ENCODE measurements around the gene SLC45A3.
"Not testable (repeated sequence)": the region's sequence is repeated elsewhere in the genome, so short reads cannot be mapped to it uniquely, and the experiment has no call there.

Gene SLC45A3, protein sequence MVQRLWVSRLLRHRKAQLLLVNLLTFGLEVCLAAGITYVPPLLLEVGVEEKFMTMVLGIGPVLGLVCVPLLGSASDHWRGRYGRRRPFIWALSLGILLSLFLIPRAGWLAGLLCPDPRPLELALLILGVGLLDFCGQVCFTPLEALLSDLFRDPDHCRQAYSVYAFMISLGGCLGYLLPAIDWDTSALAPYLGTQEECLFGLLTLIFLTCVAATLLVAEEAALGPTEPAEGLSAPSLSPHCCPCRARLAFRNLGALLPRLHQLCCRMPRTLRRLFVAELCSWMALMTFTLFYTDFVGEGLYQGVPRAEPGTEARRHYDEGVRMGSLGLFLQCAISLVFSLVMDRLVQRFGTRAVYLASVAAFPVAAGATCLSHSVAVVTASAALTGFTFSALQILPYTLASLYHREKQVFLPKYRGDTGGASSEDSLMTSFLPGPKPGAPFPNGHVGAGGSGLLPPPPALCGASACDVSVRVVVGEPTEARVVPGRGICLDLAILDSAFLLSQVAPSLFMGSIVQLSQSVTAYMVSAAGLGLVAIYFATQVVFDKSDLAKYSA

GRCh38 chr1:205680073-205680851, at the start of gene SLC45A3:
TSS of gene SLC45A3 (minus strand) at chr1:205680509. CDS start at chr1:205664656, 15,853 bp downstream.
- DNase-seq = peak; percentile 39 to 63 (median 60)

DNA sequence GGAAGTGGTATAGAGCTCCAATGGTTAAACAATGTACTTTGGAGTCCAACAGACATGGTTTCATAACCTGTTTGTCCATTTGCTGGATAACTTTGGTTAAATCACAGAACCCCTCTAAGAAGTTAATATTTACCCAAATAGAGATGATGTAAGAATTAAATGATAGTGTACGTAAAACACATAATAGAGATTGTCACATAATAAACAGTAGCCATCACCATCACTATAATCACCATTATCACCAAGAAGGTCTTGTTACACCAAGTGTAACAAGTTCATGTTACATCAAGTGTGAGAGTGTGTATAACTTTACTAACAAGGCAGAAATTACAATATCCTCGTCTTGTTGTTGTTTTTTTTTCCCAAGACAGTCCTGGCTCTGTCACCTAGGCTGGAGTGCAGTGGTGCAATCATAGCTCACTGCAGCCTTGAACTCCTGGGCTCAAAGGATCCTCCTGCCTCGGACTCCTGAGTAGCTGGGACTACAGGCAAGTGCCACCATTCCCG, 46.4 kb upstream of the SLC45A3 start:
- no peak for DNase-seq

DNA sequence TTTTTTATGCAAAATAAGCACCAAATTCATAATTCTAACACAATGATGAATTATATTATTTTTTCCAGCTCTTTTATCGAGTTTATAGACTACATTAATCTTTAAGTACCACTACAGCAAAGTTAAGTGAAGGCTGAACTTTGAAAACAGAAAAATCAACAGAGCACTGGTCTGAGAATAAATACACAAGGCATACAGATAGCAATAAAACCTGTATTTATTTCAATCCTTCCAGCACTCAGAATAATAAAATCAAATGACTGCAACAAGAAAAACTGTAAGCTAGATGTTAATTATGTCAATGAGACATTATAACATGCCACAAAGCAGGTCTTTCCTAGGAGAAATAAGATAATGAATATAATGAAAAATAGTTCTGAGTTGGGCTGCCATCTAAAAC, 45.2 kb upstream of the SLC45A3 start:
- no peak for DNase-seq

- not testable (repeated sequence) for DNase-seq
These were observed 40.4 kb upstream of the SLC45A3 start for GRCh38 chr1:205720740-205721139.

DNA sequence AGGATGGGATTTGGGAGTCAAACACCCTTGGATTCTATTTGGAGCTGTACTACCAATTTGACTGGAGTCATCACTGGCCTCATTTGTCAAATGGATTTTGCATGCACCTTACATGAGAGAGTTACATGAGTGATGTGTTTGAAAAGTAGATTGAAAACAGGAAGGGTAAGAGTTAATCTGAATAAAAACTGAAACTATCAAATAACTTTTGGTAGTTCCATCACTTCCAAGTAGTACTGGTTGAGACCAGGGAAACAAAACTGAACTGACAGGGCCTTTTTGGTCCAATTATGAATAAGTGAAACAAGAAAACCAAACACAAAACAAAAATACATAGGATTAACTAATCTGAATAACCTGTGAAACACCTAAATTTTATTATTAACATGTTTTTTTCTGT, 39.5 kb upstream of the SLC45A3 start:
- DNase-seq = no peak

- no peak for DNase-seq
These were observed 38.7 kb upstream of the SLC45A3 start for GRCh38 chr1:205719015-205719414.

DNA sequence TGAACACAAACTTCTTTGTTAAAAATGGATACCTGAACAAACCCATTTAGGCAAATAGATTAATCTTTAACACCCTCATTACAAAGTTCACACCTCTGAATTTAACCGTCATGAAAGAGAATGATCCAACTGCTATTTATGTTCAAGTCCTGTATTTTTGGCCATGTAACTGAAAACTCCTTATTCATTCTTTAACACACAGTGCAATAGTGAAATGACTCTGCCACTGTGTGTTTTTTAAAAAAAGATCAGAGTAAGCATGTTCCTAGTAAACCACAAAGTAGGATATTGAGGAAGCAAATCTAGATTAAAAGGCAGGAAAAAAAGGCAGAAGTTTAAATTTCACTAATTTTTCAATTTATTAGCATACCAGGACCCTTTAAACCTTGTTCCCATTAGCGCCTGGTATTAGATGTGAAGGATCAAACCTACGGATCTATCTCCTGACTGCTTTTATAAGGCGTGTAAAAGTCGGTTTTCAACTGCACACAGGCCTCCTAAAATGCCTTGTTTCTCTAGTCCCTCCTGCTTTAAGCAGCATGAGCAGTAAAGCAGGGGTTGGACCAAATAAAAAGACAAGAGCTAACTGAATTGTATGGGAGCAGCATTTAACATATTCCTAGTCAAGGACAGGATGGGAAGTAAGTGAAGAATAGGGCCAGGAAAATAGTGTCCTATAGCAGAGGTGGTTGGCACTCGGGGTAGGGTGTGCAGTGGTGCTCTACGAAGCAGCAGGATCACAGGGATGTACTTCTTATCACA, 36.2 kb upstream of the SLC45A3 start:
- DNase-seq = no peak

- no peak for DNase-seq
These were observed 35.3 kb upstream of the SLC45A3 start for GRCh38 chr1:205715628-205716027.

GRCh38 chr1:205714906-205715246, 34.6 kb upstream of the SLC45A3 start:
- DNase-seq = no peak

DNA sequence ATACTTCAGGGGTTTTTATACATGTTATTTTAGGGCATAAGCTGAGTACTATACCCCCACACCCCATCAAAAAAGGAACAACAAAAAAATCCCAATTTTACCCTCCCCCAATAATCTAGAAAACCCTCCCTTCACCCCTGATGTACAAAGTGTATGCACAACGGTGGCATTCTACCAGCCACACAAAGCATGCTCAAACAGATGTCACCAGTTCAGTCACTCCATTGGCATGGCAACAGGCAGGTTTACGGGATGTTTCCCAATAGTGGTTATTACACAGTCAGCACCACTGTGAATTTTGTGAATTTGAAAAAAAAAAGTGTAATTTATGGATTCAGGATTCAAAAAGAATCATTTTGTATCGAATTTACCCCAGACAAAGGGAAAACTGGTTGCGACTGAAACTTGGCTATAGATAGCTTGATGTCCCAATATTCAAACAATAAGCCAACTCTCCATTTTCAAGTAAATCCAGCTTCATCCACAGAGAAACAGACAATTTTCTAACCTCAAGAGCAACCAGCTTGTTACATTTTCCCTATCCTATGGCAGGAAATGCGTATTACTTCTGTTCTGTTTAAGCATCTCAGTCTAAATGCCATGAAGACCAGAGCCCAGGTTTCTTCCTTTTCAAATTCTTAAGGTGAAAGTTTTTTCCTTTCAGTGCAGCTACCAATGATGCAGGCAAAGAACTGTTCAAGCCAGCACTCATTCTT, 34.0 kb upstream of the SLC45A3 start:
- DNase-seq = no peak

DNA sequence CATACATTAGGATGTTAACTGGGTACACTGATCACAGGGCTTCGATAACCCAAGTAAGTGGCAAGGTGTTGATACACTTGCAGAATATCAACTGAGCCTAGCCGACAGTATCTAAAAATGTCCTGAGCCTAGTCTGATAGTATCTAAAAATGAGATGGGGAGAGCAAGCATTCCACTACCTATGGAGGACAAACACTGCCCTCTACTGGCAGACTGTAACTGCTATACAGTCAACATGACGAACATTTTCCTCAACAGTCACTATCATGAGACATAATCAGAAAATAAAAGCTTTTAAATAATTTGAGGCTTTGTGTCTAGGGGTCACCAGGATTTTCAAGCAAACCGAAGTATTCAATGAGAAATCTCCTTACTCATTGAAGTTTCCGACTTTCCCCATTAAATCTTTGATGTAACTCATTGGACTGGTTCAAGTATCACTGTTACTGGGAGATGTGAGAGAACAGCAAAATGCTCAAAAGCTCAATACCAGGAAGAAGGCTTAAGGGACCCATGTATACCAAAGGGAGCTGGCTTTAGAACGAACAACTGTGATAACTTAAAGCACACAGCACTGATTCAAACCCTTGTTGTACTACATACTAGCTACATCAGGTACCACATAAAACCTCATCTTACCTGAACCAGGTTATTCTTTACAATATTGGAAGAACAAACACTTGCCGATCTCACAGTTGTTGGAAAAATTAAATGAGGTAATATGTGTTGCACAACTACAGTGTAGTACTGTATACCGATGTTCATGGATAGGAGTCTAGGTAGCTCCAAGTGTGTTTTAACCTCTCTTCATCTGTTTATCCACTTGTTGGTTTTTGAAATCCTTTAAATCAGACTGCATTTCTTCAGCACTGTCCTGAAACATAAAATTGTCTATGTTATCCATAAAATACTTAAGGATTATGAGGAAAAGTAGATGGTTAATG, 31.1 kb upstream of the SLC45A3 start:
- DNase-seq = peak; percentile 37 to 90 (median 81)

GRCh38 chr1:205710201-205711062, 30.1 kb upstream of the SLC45A3 start:
- DNase-seq = no peak

DNA sequence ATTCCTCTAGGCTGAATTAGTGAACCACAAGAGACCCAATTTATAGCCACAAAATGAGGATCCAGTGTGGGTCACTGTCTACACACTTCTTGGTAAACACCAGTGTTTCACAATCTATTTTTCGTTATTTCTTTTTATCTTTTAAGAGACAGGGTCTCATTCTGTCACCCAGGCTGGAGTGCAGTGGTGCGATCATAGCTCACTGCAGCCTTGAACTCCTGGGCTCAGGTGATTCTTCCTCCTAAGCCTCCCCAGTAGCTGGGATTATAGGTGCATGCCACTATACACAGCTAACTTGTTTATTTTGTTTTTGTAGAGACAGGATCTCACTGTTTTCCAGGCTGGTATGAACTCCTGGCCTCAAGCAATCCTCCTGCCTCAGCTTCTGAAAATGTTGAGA, 29.3 kb upstream of the SLC45A3 start:
- no peak for DNase-seq

- DNase-seq = no peak
These were observed 28.7 kb upstream of the SLC45A3 start for GRCh38 chr1:205709059-205709398.

- DNase-seq = no peak
These were observed 26.5 kb upstream of the SLC45A3 start for GRCh38 chr1:205706601-205707502.

DNA sequence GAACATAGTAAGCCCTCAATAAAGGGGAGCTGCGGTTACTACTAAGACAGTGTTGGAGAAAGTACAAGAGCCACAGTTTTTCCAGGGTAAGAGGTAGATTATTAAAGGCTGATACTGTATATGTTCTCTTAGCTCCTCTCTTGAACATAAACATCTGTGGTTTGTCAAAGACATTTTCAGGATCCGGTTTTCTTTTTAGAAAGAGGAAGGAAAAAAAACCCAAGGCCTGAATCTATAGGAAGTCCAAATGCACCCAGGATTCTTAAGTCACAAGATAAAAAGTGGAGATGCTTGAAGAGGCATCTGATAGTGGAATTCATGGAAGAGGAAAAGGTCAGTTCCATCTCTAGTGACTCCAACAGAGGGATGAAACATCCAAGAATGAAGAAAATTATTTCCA, 24.6 kb upstream of the SLC45A3 start:
- DNase-seq = no peak

GRCh38 chr1:205703072-205703471, 22.8 kb upstream of the SLC45A3 start:
- DNase-seq = peak in 1 of 3 experiments; percentile 58

DNA sequence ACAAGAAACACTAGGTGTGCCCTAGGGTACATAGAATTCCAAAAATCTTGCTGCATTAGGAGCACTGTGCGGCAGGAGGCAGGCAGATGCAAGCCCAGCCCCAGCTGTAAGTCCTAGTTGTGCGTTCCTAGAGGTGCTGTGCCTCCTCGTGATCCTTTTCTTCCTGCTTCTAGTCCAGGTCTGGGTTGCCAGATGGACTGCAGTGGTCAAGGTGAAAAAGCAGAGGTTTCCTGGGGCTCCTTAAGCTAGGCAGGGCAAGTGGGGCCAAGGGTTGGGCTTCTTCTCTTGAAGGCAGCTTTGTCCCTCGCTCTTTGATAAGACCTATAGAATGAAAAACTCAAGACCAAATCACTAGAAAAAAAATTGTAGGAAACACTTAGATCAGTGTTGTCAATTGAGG, 21.6 kb upstream of the SLC45A3 start:
- DNase-seq = no peak

GRCh38 chr1:205701420-205701819, 21.1 kb upstream of the SLC45A3 start:
- DNase-seq = no peak

All from NCI-H1417 (cell line).